AG04450 (cell line): ENCODE data around the gene CABLES1. TPM values are rescaled to one million over a fixed set of nuclear protein-coding genes. Genes with fewer than 3 reads are reported as not detected.

Source experiments
- CTCF ChIA-PET: fragments of 300-600, 350-600 bp; formaldehyde crosslinking; extraction: SDS; loops from one replicate; lab custom pipeline; 2022; ENCODE audit warnings: antibody characterized with exemption, inconsistent platforms; lab: Charles Lee
- POLR2A ChIA-PET: fragments of 350-600 bp; formaldehyde crosslinking; extraction: SDS; loops from one replicate; lab custom pipeline; 2021; ENCODE audit warnings: antibody characterized with exemption, inconsistent platforms; lab: Yijun Ruan, JAX
- DNase-seq: peaks from one replicate; pipeline ENCODE4 v3.0.0-alpha.2; 2011; ENCODE audit warnings: low read depth, low spot score
- H3K27ac ChIP-seq: one replicate; pipeline ENCODE4 v1.5.1; 2012; ENCODE audit warnings: low read depth, low read length, control low read depth
- H3K27me3 ChIP-seq: one replicate; pipeline ENCODE4 v1.6.0; 2012; ENCODE audit warnings: low read length; ENCODE audit not compliant: control insufficient read depth, insufficient read depth
- H3K4me3 ChIP-seq: 2 replicates; pipeline ENCODE4 v1.5.1; 2011; ENCODE audit warnings: mild to moderate bottlenecking, low read depth, low read length, control low read depth
- H3K9me3 ChIP-seq: 2 replicates; pipeline ENCODE4 v1.5.1; 2012; ENCODE audit warnings: low read length; ENCODE audit not compliant: control insufficient read depth, insufficient read depth
- CTCF ChIP-seq: IDR thresholded peaks from 2 replicates; pipeline ENCODE4 v1.5.1; 2011; ENCODE audit warnings: low read depth, low read length, control low read depth, inconsistent platforms
- polyA plus RNA-seq: library from polyadenylated mRNA; depleted of rRNA; stranded (reverse); fragments of >200 nt; gene quantifications from 2 replicates; pipeline ENCODE4 v1.2.3, GENCODE V29; 2011

Gene CABLES1
- polyA plus RNA-seq, 1 experiment: 29.6 TPM

- no peak overlapping the region for H3K4me3 ChIP-seq
- H3K27ac ChIP-seq: no peak overlapping the region
- H3K27me3 ChIP-seq: no peaks in the 10 kb centered on the region
- no peak for DNase-seq
- H3K9me3 ChIP-seq: no peaks in the 10 kb centered on the region; the same call in 1 of the 2 replicates
- TF ChIP-seq CTCF: no peak
- ChIA-PET CTCF (interaction anchor here (0.9 to 1.4 kb wide), 2 partner anchors 13 to 113 kb away, joined by 3 to 5 read pairs; no protein-coding TSS in a partner anchor), POLR2A (interaction anchor here (0.7 kb wide), 1 partner anchor 114 kb away, joined by 5 read pairs; no protein-coding TSS in a partner anchor)
Observed at GRCh38 chr18:23144640-23145039, 9.4 kb downstream of the CABLES1 start.

DNA sequence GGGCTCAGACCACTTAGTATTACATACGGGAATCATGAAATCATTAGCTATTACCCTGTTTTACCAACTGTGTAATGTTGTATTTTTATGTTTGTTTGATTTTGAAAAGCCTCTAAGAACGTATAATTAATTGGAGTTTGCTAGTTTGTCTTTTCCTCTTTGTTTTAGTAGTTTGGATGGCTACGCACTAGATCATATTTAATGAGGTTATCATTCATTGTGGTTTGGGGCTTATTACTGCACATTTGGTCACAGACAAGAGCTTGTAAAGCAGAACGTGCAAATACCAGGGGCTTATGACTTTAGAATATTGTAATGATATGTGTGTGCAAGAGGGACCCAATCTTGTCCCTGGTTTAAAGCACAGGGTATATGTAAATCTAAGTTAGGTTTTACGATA, 10.3 kb downstream of the CABLES1 start:
- POLR2A ChIA-PET: interaction anchor here (0.6 kb wide), 1 partner anchor 83 kb away, joined by 9 read pairs; no protein-coding TSS in a partner anchor

DNA sequence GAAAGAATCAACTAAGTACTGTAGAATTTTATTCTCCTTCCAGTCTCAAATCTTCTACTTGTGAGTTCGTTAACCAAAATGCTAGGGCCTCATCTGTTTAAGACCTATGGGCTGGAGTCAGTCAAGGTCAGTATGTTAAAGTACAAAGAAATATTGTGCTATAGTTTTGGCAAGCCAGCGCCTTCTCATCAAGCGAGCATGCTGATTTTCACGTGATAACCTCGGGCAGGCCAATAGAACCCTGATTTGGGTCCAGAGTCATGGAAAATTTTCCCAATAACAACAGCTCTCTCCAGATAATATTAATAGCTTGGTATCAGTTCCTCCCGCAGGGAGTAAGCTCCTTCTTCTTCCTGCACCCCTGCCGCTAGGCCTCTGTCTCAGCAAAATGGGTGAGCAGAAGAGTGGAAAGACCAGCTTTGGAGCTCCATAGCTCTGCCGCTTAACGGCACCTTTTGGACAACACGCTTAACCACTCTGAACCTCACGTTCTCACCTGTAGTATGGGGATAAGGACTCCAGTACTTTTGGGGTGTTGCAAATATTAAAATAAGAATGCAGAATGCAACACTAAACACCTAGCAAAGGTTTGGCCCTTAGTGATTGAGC, 11.7 kb downstream of the CABLES1 start:
- CTCF ChIA-PET: interaction anchor here (0.6 to 1.1 kb wide), 3 partner anchors 10 to 265 kb away, joined by 3 to 4 read pairs (median 3); no protein-coding TSS in a partner anchor

More for the DNA sequence above, 10.3 kb downstream of the CABLES1 start:
- no peak for DNase-seq
- no peaks in the 10 kb centered on the region for H3K9me3 ChIP-seq
- TF ChIP-seq CTCF: no peak
- H3K27ac ChIP-seq: no peak overlapping the region
- H3K4me3 ChIP-seq: no peak overlapping the region
- no peaks in the 10 kb centered on the region for H3K27me3 ChIP-seq
- CTCF ChIA-PET: interaction anchor here (0.8 kb wide), 1 partner anchor 14 kb away, joined by 5 read pairs; no protein-coding TSS in a partner anchor

DNA sequence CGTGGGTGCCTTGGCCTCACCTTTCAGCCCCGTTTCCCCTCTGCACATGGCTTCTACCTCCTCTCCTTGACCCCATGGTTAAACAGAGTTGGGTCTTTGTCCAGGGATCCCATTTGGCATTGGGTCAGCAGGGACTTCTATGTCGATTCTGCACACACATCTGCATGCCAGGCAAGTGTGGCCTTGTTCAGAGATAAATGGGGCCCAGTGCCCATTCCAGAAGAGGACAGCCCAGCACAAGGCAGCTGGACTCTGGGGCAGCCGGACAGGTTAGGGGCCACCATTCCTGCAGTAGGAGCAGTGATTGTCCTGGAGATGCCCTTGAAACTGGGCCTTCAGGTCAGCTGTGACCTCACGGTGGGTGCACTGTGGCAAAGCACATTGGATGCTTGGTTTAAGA, 13.1 kb downstream of the CABLES1 start:
- DNase-seq: no peak
- no peak for TF ChIP-seq CTCF
- H3K27ac ChIP-seq: no peak overlapping the region
- ChIA-PET CTCF (interaction anchor here (1.0 kb wide), 1 partner anchor 17 kb away, joined by 3 read pairs; no protein-coding TSS in a partner anchor), POLR2A (no interaction called here)
- no peaks in the 10 kb centered on the region for H3K27me3 ChIP-seq
- H3K4me3 ChIP-seq: no peak overlapping the region
- no peaks in the 10 kb centered on the region for H3K9me3 ChIP-seq

More for the DNA sequence above, 11.7 kb downstream of the CABLES1 start:
- no peak for TF ChIP-seq CTCF
- POLR2A ChIA-PET: no interaction called here
- Histone ChIP-seq H3K27ac (no peak overlapping the region), H3K4me3 (no peak overlapping the region), H3K27me3 (no peaks in the 10 kb centered on the region), H3K9me3 (no peaks in the 10 kb centered on the region)
- DNase-seq: no peak

DNA sequence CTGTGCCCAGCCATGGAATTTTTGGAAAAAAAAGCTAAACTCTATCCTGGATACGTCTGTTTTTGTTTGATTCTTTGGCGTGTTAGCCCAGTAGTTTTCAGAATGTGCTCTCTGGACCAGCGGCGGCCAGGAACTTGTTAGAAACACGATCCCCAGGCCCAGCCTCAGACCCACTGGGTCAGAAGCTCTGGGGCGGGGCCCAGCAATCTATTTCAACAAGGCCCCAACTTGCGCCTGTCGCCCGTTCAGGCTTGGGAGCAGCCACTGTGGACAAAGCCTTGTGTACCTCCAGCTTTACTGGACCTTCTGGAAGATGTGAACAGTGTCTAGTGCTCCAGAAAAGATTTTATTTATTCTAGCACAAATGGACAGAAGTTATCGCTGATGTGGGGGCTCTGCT, 14.3 kb downstream of the CABLES1 start:
- H3K4me3 ChIP-seq: no peak overlapping the region
- no peak overlapping the region for H3K27ac ChIP-seq
- H3K9me3 ChIP-seq: no peaks in the 10 kb centered on the region
- no peaks in the 10 kb centered on the region for H3K27me3 ChIP-seq
- ChIA-PET CTCF (no interaction called here), POLR2A (no interaction called here)
- no peak for TF ChIP-seq CTCF
- no peak for DNase-seq
